Endothelial cell of umbilical vein (primary cell): ENCODE results near the gene CDK4. TPM values are rescaled to one million over a fixed set of nuclear protein-coding genes. Genes with fewer than 3 reads are reported as not detected.

Experiments used
- BruUV-seq: library from RNA; stranded (reverse); fragments of 400-500 nt; replicated peaks from 2 replicates; lab custom pipeline; 2021; lab: Mats Ljungman, UMichigan
- CTCF ChIA-PET: fragments of 300-600, 350-600 bp; sonication (Branson Sonifier 250); formaldehyde crosslinking; loops from one replicate; lab custom pipeline; 2021; ENCODE audit warnings: antibody characterized with exemption, inconsistent platforms; lab: Charles Lee
- POLR2A ChIA-PET: fragments of 300-600, 350-600 bp; sonication (Branson Sonifier 250); formaldehyde crosslinking; loops from one replicate; lab custom pipeline; 2021; ENCODE audit warnings: antibody characterized with exemption, inconsistent platforms; lab: Charles Lee
- DNase-seq: peaks from one replicate; pipeline ENCODE4 v3.0.0-alpha.2; 2011; ENCODE audit warnings: low read depth, low spot score
- FAIRE-seq: peaks from 2 replicates; lab custom pipeline; 2011; peaks lifted over from hg19 to GRCh38; lab: Jason Lieb, UNC
- H2AFZ ChIP-seq: 2 replicates; pipeline ENCODE4 v1.6.0; 2012; ENCODE audit warnings: low read depth, low read length, control low read depth, inconsistent platforms
- H3K27ac ChIP-seq: 2 replicates; pipeline ENCODE4 v1.5.1; 2011; ENCODE audit warnings: low read depth, mild to moderate bottlenecking, control low read depth, low read length, moderate library complexity; ENCODE audit not compliant: insufficient read depth
- H3K27me3 ChIP-seq, 2 experiments: 2 replicates each; pipeline versions ENCODE4 v1.6.0 to v1.6.1; 2011; ENCODE audit warnings: low read length in 2 of 2, mixed read lengths in 1 of 2; ENCODE audit not compliant: control insufficient read depth in 2 of 2, insufficient read depth in 2 of 2
- H3K36me3 ChIP-seq, 2 experiments: 2 replicates in 1 of 2; 3 replicates in 1 of 2; pipeline ENCODE4 v1.5.1; 2011; ENCODE audit warnings: low read length in 2 of 2, mild to moderate bottlenecking in 1 of 2, moderate library complexity in 1 of 2; ENCODE audit not compliant: control insufficient read depth in 2 of 2, insufficient read depth in 2 of 2; ENCODE audit errors: extremely low read depth in 1 of 2
- H3K4me1 ChIP-seq: 3 replicates; pipeline ENCODE4 v1.5.1; 2011; ENCODE audit warnings: mild to moderate bottlenecking, low read length; ENCODE audit not compliant: control insufficient read depth, insufficient read depth; ENCODE audit errors: extremely low read depth
- H3K4me2 ChIP-seq: 2 replicates; pipeline ENCODE4 v1.6.1; 2011; ENCODE audit warnings: low read length, control low read depth, mixed read lengths; ENCODE audit not compliant: insufficient read depth
- H3K4me3 ChIP-seq, 3 experiments: fragments of 200-600 bp in 1 of 3; sonication (generic), shearing (Covaris generic) in 1 of 3; replicated peaks in 1 of 3; 2 replicates each; pipeline ENCODE4 v1.5.1; 2011 to 2016; ENCODE audit warnings: control low read depth in 3 of 3, low read length in 3 of 3, mild to moderate bottlenecking in 2 of 3, inconsistent platforms in 1 of 3, low read depth in 1 of 3, moderate library complexity in 1 of 3; ENCODE audit not compliant: insufficient read depth in 1 of 3
- H3K79me2 ChIP-seq: 2 replicates; pipeline ENCODE4 v1.6.0; 2012; ENCODE audit warnings: low read length, inconsistent platforms; ENCODE audit not compliant: control insufficient read depth, insufficient read depth
- H3K9ac ChIP-seq: replicated peaks from 2 replicates; pipeline ENCODE3; 2011; ENCODE audit warnings: low read length, control low read depth; ENCODE audit not compliant: insufficient read depth; ENCODE audit errors: extremely low read depth
- H3K9me1 ChIP-seq: replicated peaks from 3 replicates; pipeline ENCODE4 v1.6.0; 2011; ENCODE audit warnings: mild to moderate bottlenecking, low read length; ENCODE audit not compliant: control insufficient read depth, insufficient read depth; ENCODE audit errors: extremely low read depth
- H3K9me3 ChIP-seq: replicated peaks from 2 replicates; pipeline ENCODE4 v1.5.1; 2012; ENCODE audit warnings: low read length, inconsistent platforms; ENCODE audit not compliant: control insufficient read depth, insufficient read depth
- H4K20me1 ChIP-seq: replicated peaks from 2 replicates; pipeline ENCODE3; 2011; ENCODE audit warnings: mild to moderate bottlenecking, low read length; ENCODE audit not compliant: control insufficient read depth, insufficient read depth; ENCODE audit errors: extremely low read depth
- EZH2 ChIP-seq: IDR thresholded peaks from 2 replicates; pipeline ENCODE4 v1.6.1; 2012; ENCODE audit warnings: borderline replicate concordance, low read depth, mild to moderate bottlenecking, moderate library complexity, low read length, inconsistent platforms; ENCODE audit not compliant: severe bottlenecking
- FOS ChIP-seq: IDR thresholded peaks from 2 replicates; pipeline ENCODE4 v1.6.1; 2011; ENCODE audit warnings: mild to moderate bottlenecking, low read length, moderate library complexity, borderline replicate concordance; ENCODE audit not compliant: insufficient read depth
- GATA2 ChIP-seq: IDR thresholded peaks from 2 replicates; pipeline ENCODE4 v1.7.0; 2011; ENCODE audit warnings: low read depth, mild to moderate bottlenecking, moderate library complexity, mixed read lengths, low read length; ENCODE audit not compliant: insufficient read length, insufficient read depth
- JUN ChIP-seq: IDR thresholded peaks from 2 replicates; pipeline ENCODE4 v1.6.1; 2011; ENCODE audit warnings: borderline replicate concordance, low read depth; ENCODE audit not compliant: insufficient read length, insufficient read depth
- MAX ChIP-seq: IDR thresholded peaks from 2 replicates; pipeline ENCODE4 v1.6.1; 2011; ENCODE audit not compliant: insufficient read depth, insufficient read length
- POLR2A ChIP-seq: IDR thresholded peaks from 2 replicates; pipeline ENCODE4 v1.6.1; 2012; ENCODE audit warnings: low read depth, mild to moderate bottlenecking, control low read depth, low read length
- POLR2AphosphoS5 ChIP-seq: IDR thresholded peaks from 2 replicates; pipeline ENCODE4 v1.6.1; 2012; ENCODE audit warnings: low read depth, mild to moderate bottlenecking, control low read depth, low read length, moderate library complexity; ENCODE audit not compliant: insufficient read depth
- dilution Hi-C: fragments of 300-500 bp; cut with MboI; formaldehyde crosslinking; loops from one replicate; pipeline ENCODE4 v1.15.0; 2019; ENCODE audit warnings: low sequenced_read_pairs; ENCODE audit not compliant: extremely low pct_ligation_motif_present
- intact Hi-C: fragments of 100-400 bp; cut with micrococcal nuclease; formaldehyde crosslinking; loops from one replicate; pipeline ENCODE4 v1.10.0; 2022
- polyA plus RNA-seq, 4 experiments: library from polyadenylated mRNA; depleted of rRNA in 3 of 4; stranded (reverse) in 3 of 4; unstranded in 1 of 4; fragments of >200 nt; gene quantifications; 2 replicates each; pipeline versions ENCODE4 v1.2.1 to v1.2.3, GENCODE V29; 2011 to 2012; ENCODE audit warnings: missing spikeins in 1 of 4
- total RNA-seq: library from RNA; stranded (reverse); gene quantifications from 2 replicates; pipeline ENCODE4 v1.2.3, GENCODE V29; 2021
- TF ChIP-seq, protein P1 (sequence below), 2 donors: IDR thresholded peaks; 1 replicate in 1 of 2; 2 replicates in 1 of 2; pipeline ENCODE4 v1.5.1; 2011; ENCODE audit warnings: low read length in 2 of 2, mild to moderate bottlenecking in 2 of 2, moderate library complexity in 2 of 2, control low read depth in 1 of 2, inconsistent platforms in 1 of 2, low read depth in 1 of 2; ENCODE audit not compliant: insufficient read depth in 1 of 2; ENCODE audit errors: extremely low read depth in 1 of 2

CDK4 gene
- total and polyA plus RNA-seq, 2 donors (not counting 3 experiments of a cell fraction or from before 2014, with no cell fraction given) = 171 to 332 TPM

DNA sequence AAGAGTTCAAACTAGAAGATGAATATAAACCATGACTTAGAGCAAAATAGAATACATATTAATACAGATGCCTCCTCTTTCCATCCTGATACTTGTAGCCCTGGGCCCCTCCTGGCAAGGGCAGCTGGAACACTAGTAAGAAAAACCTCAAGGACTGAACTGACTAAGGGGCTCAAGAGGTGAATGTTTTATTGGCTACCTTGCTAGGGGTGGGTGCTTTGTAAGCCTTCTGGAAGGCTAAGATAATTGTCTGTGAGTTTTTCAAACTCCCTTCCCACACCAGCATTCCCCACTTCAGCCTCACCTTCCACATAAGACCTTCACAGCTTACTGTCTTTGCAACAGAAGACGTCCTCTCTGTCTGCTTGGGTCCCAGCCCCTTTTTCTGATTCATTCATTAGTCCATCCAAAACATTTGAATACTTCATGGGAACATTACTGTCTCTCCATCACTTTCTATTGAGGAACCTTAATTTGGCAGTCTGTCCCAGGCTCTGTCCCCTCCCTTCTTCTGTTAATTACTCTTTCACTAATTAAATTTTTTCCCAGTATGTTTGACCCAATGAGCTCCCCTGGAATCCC, 1.7 kb upstream of the CDK4 start:
- Histone ChIP-seq H3K4me2 (no peak overlapping the region), H3K4me1 (peaks cover 17% of the 10 kb centered on the region), H3K9me1 (no peaks in the 10 kb centered on the region), H3K4me3 (no peak overlapping the region), H3K9me3 (no peaks in the 10 kb centered on the region), H4K20me1 (no peaks in the 10 kb centered on the region), H3K36me3 (peaks cover 0 to 14% of the 10 kb centered on the region in 2 experiments), H2AFZ (no peak overlapping the region), H3K9ac (no peak overlapping the region), H3K79me2 (peaks cover 19% of the 10 kb centered on the region), H3K27ac (no peak overlapping the region), H3K27me3 (peaks cover 25 to 33% of the 10 kb centered on the region in 2 experiments)
- dilution Hi-C loops (no loop called here), intact Hi-C loops (no loop called here)
- CTCF ChIA-PET = no interaction called here
- no peak for FAIRE-seq
- POLR2A ChIA-PET = no interaction called here
- BruUV-seq = no TSS peak
- TF ChIP-seq EZH2 (no peak), FOS (no peak), JUN (no peak), MAX (no peak), POLR2AphosphoS5 (no peak), POLR2A (no peak), GATA2 (no peak)
- TF ChIP-seq, protein P1, sequence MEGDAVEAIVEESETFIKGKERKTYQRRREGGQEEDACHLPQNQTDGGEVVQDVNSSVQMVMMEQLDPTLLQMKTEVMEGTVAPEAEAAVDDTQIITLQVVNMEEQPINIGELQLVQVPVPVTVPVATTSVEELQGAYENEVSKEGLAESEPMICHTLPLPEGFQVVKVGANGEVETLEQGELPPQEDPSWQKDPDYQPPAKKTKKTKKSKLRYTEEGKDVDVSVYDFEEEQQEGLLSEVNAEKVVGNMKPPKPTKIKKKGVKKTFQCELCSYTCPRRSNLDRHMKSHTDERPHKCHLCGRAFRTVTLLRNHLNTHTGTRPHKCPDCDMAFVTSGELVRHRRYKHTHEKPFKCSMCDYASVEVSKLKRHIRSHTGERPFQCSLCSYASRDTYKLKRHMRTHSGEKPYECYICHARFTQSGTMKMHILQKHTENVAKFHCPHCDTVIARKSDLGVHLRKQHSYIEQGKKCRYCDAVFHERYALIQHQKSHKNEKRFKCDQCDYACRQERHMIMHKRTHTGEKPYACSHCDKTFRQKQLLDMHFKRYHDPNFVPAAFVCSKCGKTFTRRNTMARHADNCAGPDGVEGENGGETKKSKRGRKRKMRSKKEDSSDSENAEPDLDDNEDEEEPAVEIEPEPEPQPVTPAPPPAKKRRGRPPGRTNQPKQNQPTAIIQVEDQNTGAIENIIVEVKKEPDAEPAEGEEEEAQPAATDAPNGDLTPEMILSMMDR (IDR thresholded peaks at IDR 0.05; ENCODE audit: extremely low read depth in 1 of 2, insufficient read depth in 1 of 2, low read depth in 1 of 2, low read length in 2 of 2) = no peak
- DNase-seq = no peak
